Spleen (tissue), 11 donors: Measurements from ENCODE around the gene IFITM10. TPM values are rescaled to one million over a fixed set of nuclear protein-coding genes. Genes with fewer than 3 reads are reported as not detected.
A peak's percentile ranks its signal among the peaks of the same experiment; 100 is the strongest.

Experiments used
- DNase-seq: peaks from one replicate; pipeline ENCODE4 v3.0.0-alpha.2; 2020
- H3K27ac ChIP-seq, 8 donors: fragments of 200-600 bp; sonication (generic) in 7 of 8; 1 replicate in 4 of 8; 2 replicates in 4 of 8; pipeline versions ENCODE4 v1.5.0 to v1.8.0; 2016 to 2021; ENCODE audit warnings: inconsistent platforms in 4 of 8, mild to moderate bottlenecking in 4 of 8, moderate library complexity in 1 of 8
- H3K27me3 ChIP-seq, 7 donors: fragments of 200-600 bp; sonication (generic) in 6 of 7; replicated peaks in 1 of 7; 1 replicate in 4 of 7; 2 replicates in 3 of 7; pipeline versions ENCODE4 v1.5.0 to v1.8.0; 2016 to 2021; ENCODE audit warnings: inconsistent platforms in 3 of 7, mild to moderate bottlenecking in 1 of 7
- H3K36me3 ChIP-seq, 6 donors: fragments of 200-600 bp; sonication (generic) in 5 of 6; 1 replicate in 4 of 6; 2 replicates in 2 of 6; pipeline versions ENCODE4 v1.5.0 to v1.8.0; 2016 to 2021; ENCODE audit warnings: inconsistent platforms in 2 of 6
- H3K4me1 ChIP-seq, 6 donors: fragments of 200-600 bp; sonication (generic) in 5 of 6; 1 replicate in 3 of 6; 2 replicates in 3 of 6; pipeline versions ENCODE4 v1.5.0 to v1.8.0; 2016 to 2021; ENCODE audit warnings: inconsistent platforms in 3 of 6
- H3K4me3 ChIP-seq, 8 donors: fragments of 200-600 bp; sonication (generic) in 7 of 8; 1 replicate in 4 of 8; 2 replicates in 4 of 8; pipeline versions ENCODE4 v1.5.0 to v1.8.0; 2016 to 2021; ENCODE audit warnings: inconsistent platforms in 4 of 8, mild to moderate bottlenecking in 4 of 8, moderate library complexity in 2 of 8
- H3K9me3 ChIP-seq, 8 donors: fragments of 200-600 bp; sonication (generic) in 7 of 8; 1 replicate in 4 of 8; 2 replicates in 4 of 8; pipeline versions ENCODE4 v1.5.0 to v1.8.0; 2016 to 2021; ENCODE audit warnings: inconsistent platforms in 4 of 8
- CTCF ChIP-seq, 11 experiments: fragments of 200-600 bp in 7 of 11; fragments of 450-650 bp in 4 of 11; sonication (generic) in 4 of 11; IDR thresholded peaks in 8 of 11; conservative IDR thresholded peaks in 3 of 11; 1 replicate in 7 of 11; 2 replicates in 4 of 11; pipeline versions ENCODE4 v1.4.0 to v1.8.0; 2016 to 2021; ENCODE audit warnings: antibody characterized with exemption in 11 of 11, inconsistent platforms in 4 of 11, mild to moderate bottlenecking in 1 of 11
- POLR2A ChIP-seq, 3 donors: fragments of 450-650 bp; IDR thresholded peaks; one replicate each; pipeline ENCODE4 v1.5.1; 2017; ENCODE audit warnings: antibody characterized with exemption in 3 of 3, mild to moderate bottlenecking in 1 of 3
- POLR2AphosphoS5 ChIP-seq, 3 donors: sonication (generic); formaldehyde crosslinking; IDR thresholded peaks; one replicate each; pipeline ENCODE4 v1.5.1; 2017; ENCODE audit warnings: antibody characterized with exemption in 3 of 3
- WGBS, 5 donors: extraction: QIAGEN DNeasy Blood & Tissue Kit in 3 of 5; methylation state at CpG; one replicate each; pipeline versions ENCODE4 v1.1.5 to v1.1.7; 2013 to 2018; 5-methylcytosine and 5-hydroxymethylcytosine counted together
- intact Hi-C: fragments of 100-400 bp; cut with DNase I; formaldehyde crosslinking; loops from one replicate; pipeline ENCODE4 v1.15.0; 2023; ENCODE audit warnings: low total_unique reads
- polyA plus RNA-seq, 3 donors: library from polyadenylated mRNA; stranded (reverse); fragments of 200-250 nt; gene quantifications; one replicate each; pipeline ENCODE4 v1.2.1, GENCODE V29; 2013
- total RNA-seq, 7 donors: library from RNA; depleted of rRNA in 3 of 7; stranded (reverse); fragments of >200 nt in 3 of 7; fragmentation: NEBNext Ultra II Directional in 4 of 7; extraction: Animal tissue kit (Norgen Biotek cat#: 25700) in 4 of 7; gene quantifications; one replicate each; pipeline versions ENCODE4 v1.1.0 to v1.2.1, GENCODE V29; 2016 to 2021
- donor health status: healthy with polysubstance abuse.
- donor health status: DM: no; HTN: no; CAD: no; lungs with moderate emphysema.
- donor health status: DM: no; HTN: no; CAD: no.
- donor health status: Bipolar disorder and iron deficiency.
- donor health status: healthy.
- donor health status: DM: no; HTN: no; CAD: no.
- donor health status: DM: yes; HTN: yes; CAD: no.

IFITM10 gene
- total and polyA plus RNA-seq, 10 donors = 0.80 to 41.6 (median 7.3) TPM

- H3K36me3 ChIP-seq = no peaks in the 10 kb centered on the region
- peaks cover 0 to 11% (median 0%) of the 10 kb centered on the region in 7 donors for H3K27me3 ChIP-seq
- DNase-seq = no peak
- H3K4me1 ChIP-seq = peaks cover 0 to 8% (median 0%) of the 10 kb centered on the region in 6 donors
- no peaks in the 10 kb centered on the region for H3K9me3 ChIP-seq
- WGBS, 5 donors = 93 to 97% (median 96%) methylated on average over 15 of the region's 15 CpGs
- no peak overlapping the region for H3K27ac ChIP-seq
- H3K4me3 ChIP-seq = no peak overlapping the region
- intact Hi-C loops = no loop called here
- no peak for TF ChIP-seq CTCF (IDR thresholded peaks at IDR 0.05 in 8 of 11, conservative IDR thresholded peaks at IDR 0.05 in 3 of 11)
- TF ChIP-seq POLR2A (IDR thresholded peaks at IDR 0.05) = no peak
Observed at GRCh38 chr11:1718326-1718725, 32.1 kb downstream of the IFITM10 start.

GRCh38 chr11:1717745-1718144 is 32.6 kb downstream of the IFITM10 start:
- WGBS, 5 donors = 79 to 86% (median 83%) methylated on average over 8 of the region's 8 CpGs
- TF ChIP-seq CTCF (IDR thresholded peaks at IDR 0.05 in 8 of 11, conservative IDR thresholded peaks at IDR 0.05 in 3 of 11) (no peak), POLR2A (IDR thresholded peaks at IDR 0.05) (no peak), POLR2AphosphoS5 (IDR thresholded peaks at IDR 0.05) (no peak)

GRCh38 chr11:1714908-1715885 is 35.2 kb downstream of the IFITM10 start:
- no peaks in the 10 kb centered on the region for H3K9me3 ChIP-seq
- no peak overlapping the region for H3K27ac ChIP-seq
- peaks cover 0 to 8% (median 0%) of the 10 kb centered on the region in 6 donors for H3K4me1 ChIP-seq
- DNase-seq = no peak
- intact Hi-C loops = no loop called here
- 78 to 90% (median 87%) methylated on average over 24 of the region's 24 CpGs for WGBS, 5 donors
- no peaks in the 10 kb centered on the region for H3K27me3 ChIP-seq
- TF ChIP-seq POLR2AphosphoS5 (IDR thresholded peaks at IDR 0.05) (peak in 2 of 3 donors; percentile 19 to 38), CTCF (IDR thresholded peaks at IDR 0.05 in 8 of 11, conservative IDR thresholded peaks at IDR 0.05 in 3 of 11) (no peak), POLR2A (IDR thresholded peaks at IDR 0.05) (no peak)
- H3K36me3 ChIP-seq = no peaks in the 10 kb centered on the region
- no peak overlapping the region for H3K4me3 ChIP-seq

More at GRCh38 chr11:1717745-1718144, 32.6 kb downstream of the IFITM10 start:
- no peaks in the 10 kb centered on the region for H3K36me3 ChIP-seq
- no peak overlapping the region for H3K27ac ChIP-seq
- intact Hi-C loops = no loop called here
- no peaks in the 10 kb centered on the region for H3K9me3 ChIP-seq
- H3K27me3 ChIP-seq = peaks cover 0 to 11% (median 0%) of the 10 kb centered on the region in 7 donors
- DNase-seq = no peak
- peaks cover 0 to 8% (median 0%) of the 10 kb centered on the region in 6 donors for H3K4me1 ChIP-seq
- H3K4me3 ChIP-seq = no peak overlapping the region

GRCh38 chr11:1708716-1709115 is 41.7 kb downstream of the IFITM10 start:
- no peaks in the 10 kb centered on the region for H3K36me3 ChIP-seq
- H3K4me3 ChIP-seq = no peak overlapping the region
- H3K4me1 ChIP-seq = peaks cover 0 to 16% (median 5%) of the 10 kb centered on the region in 6 donors
- H3K27me3 ChIP-seq = no peaks in the 10 kb centered on the region
- no peaks in the 10 kb centered on the region for H3K9me3 ChIP-seq
- no peak overlapping the region for H3K27ac ChIP-seq
- DNase-seq = peak; percentile 34
- WGBS, 5 donors = 86 to 94% (median 91%) methylated on average over 10 of the region's 10 CpGs
- TF ChIP-seq CTCF (IDR thresholded peaks at IDR 0.05 in 8 of 11, conservative IDR thresholded peaks at IDR 0.05 in 3 of 11) (no peak), POLR2A (IDR thresholded peaks at IDR 0.05) (no peak), POLR2AphosphoS5 (IDR thresholded peaks at IDR 0.05) (no peak)
- intact Hi-C loops = no loop called here
